Lower leg skin (tissue), 3 donors: ENCODE data around the gene MAPK8.

ENCODE experiments used
- POLR2A ChIP-seq, 2 donors: fragments of 450-650 bp; IDR thresholded peaks; one replicate each; pipeline ENCODE4 v1.6.1; 2016 to 2017; ENCODE audit warnings: antibody characterized with exemption in 2 of 2, mild to moderate bottlenecking in 1 of 2, moderate library complexity in 1 of 2
- TF ChIP-seq, protein P1 (sequence below), 3 donors: fragments of 450-650 bp; IDR thresholded peaks; one replicate each; pipeline ENCODE4 v1.5.1; 2016; ENCODE audit warnings: antibody characterized with exemption in 3 of 3, mild to moderate bottlenecking in 3 of 3, moderate library complexity in 2 of 3

DNA sequence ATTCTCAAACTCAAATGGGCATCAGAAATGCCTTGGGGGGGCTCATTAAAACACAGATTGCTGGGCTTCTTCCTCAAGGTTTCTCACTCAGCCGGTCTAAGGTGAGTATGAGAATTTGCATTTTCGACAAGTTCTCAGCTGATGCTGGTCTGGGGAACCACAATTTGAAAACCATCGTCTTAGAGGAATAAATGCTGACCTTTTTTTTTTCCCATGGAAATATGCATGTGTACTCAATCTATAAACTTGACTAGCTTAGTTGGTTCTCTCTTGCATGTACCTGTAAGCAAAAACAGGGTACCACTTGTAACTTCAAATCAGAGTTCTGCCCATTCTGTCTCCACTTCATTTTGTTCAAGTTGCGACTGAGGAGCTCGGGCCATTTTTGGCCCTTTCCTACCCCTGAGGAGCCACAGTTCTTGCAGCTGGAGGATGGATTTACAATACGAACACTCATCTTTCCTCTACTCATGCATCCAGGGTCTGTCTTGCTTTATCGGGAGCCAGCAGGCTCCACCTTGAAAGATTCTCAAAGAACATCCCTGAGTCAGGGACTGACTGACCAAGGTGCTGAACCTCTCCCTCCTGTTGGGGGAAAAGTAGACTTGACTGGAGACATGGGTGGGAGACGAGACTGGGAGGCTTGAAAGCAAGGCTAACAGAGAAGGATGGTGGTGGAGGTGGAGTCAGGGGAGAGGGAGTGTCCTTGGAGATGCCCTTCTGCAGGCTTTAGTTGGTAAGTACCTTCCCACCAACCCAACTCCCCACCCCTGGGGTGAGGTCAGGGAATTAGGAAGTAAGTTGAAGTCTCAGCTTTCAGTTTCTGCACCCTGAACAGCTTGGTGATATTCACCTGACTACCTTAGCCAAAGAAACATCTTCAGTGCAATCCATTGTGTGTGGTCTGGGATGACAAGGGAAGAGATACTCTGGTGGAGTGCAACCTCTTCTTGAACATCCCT is 3.7 kb upstream of the MAPK8 start:
- no peak for TF ChIP-seq POLR2A (IDR thresholded peaks at IDR 0.05)
- TF ChIP-seq, protein P1, sequence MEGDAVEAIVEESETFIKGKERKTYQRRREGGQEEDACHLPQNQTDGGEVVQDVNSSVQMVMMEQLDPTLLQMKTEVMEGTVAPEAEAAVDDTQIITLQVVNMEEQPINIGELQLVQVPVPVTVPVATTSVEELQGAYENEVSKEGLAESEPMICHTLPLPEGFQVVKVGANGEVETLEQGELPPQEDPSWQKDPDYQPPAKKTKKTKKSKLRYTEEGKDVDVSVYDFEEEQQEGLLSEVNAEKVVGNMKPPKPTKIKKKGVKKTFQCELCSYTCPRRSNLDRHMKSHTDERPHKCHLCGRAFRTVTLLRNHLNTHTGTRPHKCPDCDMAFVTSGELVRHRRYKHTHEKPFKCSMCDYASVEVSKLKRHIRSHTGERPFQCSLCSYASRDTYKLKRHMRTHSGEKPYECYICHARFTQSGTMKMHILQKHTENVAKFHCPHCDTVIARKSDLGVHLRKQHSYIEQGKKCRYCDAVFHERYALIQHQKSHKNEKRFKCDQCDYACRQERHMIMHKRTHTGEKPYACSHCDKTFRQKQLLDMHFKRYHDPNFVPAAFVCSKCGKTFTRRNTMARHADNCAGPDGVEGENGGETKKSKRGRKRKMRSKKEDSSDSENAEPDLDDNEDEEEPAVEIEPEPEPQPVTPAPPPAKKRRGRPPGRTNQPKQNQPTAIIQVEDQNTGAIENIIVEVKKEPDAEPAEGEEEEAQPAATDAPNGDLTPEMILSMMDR (IDR thresholded peaks at IDR 0.05), result no peak
